GM10266 (cell line): ENCODE data around the gene FANK1.
"Not testable (repeated sequence)": the region's sequence is repeated elsewhere in the genome, so short reads cannot be mapped to it uniquely, and the experiment has no call there.

Source experiments
- DNase-seq: peaks from one replicate; pipeline ENCODE4 v3.0.0; 2012; ENCODE audit errors: extremely low spot score
- CTCF ChIP-seq: IDR thresholded peaks from 2 replicates; pipeline ENCODE4 v1.5.1; 2012; ENCODE audit warnings: mild to moderate bottlenecking, low read depth; ENCODE audit not compliant: control insufficient read depth, insufficient read depth; ENCODE audit errors: missing control alignments

FANK1 gene

DNA sequence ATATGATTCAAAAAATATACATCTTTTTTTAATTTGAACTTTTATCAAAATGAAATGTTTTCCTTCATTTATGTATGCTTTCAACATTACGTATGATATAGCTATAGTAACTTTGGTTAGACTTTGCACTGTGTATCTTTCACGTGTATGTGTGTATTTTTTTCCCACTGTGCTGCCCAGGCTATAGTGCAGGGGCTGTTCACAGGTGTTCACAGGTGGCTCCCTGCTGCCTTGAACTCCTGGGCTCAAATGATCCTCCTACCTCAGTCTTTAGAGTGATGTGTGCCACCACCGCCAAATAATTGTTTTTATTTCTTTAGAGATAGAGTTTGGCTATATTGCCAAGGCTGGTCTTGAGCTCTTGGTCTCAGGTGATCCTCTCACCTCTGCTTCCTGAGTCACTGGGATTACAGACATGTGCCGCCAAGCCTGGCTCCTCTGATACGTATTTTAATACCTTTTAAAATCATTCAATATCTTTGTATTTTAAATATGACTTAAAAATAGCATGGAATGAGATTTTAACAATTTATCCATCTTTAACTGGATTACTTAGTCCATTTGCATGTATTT lies 29.0 kb downstream of the FANK1 start:
- DNase-seq: no peak
- no peak for TF ChIP-seq CTCF

- no peak for TF ChIP-seq CTCF
- no peak for DNase-seq
These were observed 29.9 kb downstream of the FANK1 start for GRCh38 chr10:125926247-125926646.

- not testable (repeated sequence) for DNase-seq
These were observed 30.9 kb downstream of the FANK1 start for GRCh38 chr10:125927265-125927664.

DNA sequence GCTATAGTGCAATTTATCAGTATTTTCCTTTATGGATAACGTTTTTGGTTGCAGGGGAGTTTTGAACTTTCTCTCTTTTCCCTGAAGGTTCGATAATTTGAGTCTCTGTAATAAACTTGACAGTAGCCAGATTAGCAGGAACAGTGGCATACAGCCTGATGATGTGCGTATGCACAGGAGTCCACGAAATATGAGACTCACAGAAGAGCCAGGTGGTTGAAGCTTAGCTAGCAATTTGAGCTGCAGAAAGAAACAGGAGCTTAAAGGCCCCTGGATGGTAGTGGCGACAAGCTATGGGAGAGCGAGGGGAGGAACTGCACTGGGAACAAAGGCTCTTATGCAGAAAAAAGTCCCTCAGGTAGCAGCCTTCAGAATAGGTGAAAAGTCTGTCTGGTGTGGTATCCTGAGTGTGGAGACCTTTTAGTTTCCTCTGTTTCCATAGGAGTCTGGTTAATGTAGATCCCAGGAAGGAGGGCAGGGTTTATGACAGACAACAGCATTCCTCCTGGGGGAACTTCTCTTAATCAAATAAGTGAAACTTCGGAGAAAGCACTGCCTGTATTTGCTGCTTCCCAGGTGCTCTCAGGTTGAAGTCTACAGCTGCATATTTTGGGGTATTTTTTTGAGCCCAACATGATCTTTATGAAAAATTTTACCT lies 32.7 kb downstream of the FANK1 start:
- DNase-seq: no peak
- no peak for TF ChIP-seq CTCF

DNA sequence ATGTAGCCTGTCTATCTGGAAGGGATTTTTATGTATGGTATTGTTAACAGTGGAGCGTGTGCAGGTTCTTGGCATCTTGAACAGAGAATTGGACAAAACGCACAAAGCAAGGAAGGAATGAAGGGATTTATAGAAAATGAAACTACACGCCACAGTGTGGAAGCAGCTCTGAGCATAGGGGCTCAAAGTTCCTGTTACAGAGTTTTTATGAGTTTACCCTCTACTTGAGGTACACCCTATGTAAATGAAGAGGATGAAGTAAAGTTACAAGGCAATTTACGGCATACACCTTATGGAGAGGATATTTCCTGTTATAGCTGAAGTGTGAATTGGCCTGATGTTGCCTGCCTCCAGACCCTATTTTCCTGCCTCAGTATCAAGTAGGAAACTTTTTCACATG lies 33.3 kb downstream of the FANK1 start:
- no peak for TF ChIP-seq CTCF
- no peak for DNase-seq

- no peak for DNase-seq
- TF ChIP-seq CTCF: no peak
These were observed 37.3 kb downstream of the FANK1 start for GRCh38 chr10:125933693-125934092.

- no peak for TF ChIP-seq CTCF
- no peak for DNase-seq
These were observed 40.0 kb downstream of the FANK1 start for GRCh38 chr10:125936331-125936730.

- no peak for TF ChIP-seq CTCF
- DNase-seq: no peak
These were observed 44.2 kb downstream of the FANK1 start for GRCh38 chr10:125940515-125940914.
